Neural cell (in vitro differentiated cells): ENCODE results near the gene GCNT1. TPM values are rescaled to one million over a fixed set of nuclear protein-coding genes. Genes with fewer than 3 reads are reported as not detected.

Source experiments
- H2AFZ ChIP-seq: fragments of 200-600, 300-800 bp; sonication (generic), shearing (Covaris generic); 2 replicates; pipeline ENCODE4 v1.6.0; 2014; ENCODE audit warnings: low read depth, mild to moderate bottlenecking, antibody characterized with exemption, low read length, moderate library complexity
- H3F3A ChIP-seq: fragments of 200-600 bp; shearing (Covaris generic); 2 replicates; pipeline ENCODE4 v1.6.1; 2016; ENCODE audit warnings: mild to moderate bottlenecking, moderate library complexity, mixed read lengths, antibody characterized with exemption, low read length; ENCODE audit not compliant: insufficient read depth, poor library complexity, severe bottlenecking
- H3K27ac ChIP-seq: fragments of 200-600, 300-800 bp; sonication (generic), shearing (Covaris generic); 2 replicates; pipeline ENCODE4 v1.5.1; 2014; ENCODE audit warnings: mild to moderate bottlenecking, low read length, moderate library complexity
- H3K27me3 ChIP-seq: fragments of 300-800, 200-600 bp; sonication (generic), shearing (Covaris generic); 2 replicates; pipeline ENCODE4 v1.6.0; 2014; ENCODE audit warnings: mild to moderate bottlenecking, low read depth, low read length, moderate library complexity; ENCODE audit not compliant: insufficient read depth
- H3K36me3 ChIP-seq: fragments of 300-800, 200-600 bp; sonication (generic), shearing (Covaris generic); 2 replicates; pipeline ENCODE4 v1.5.1; 2014; ENCODE audit warnings: mild to moderate bottlenecking, antibody characterized with exemption, low read length, moderate library complexity; ENCODE audit not compliant: insufficient read depth
- H3K4me2 ChIP-seq: fragments of 300-800, 200-600 bp; sonication (generic), shearing (Covaris generic); 2 replicates; pipeline ENCODE4 v1.6.0; 2014; ENCODE audit warnings: mild to moderate bottlenecking, low read length
- H3K4me3 ChIP-seq: fragments of 300-800, 200-600 bp; sonication (generic), shearing (Covaris generic); 2 replicates; pipeline ENCODE4 v1.5.1; 2014; ENCODE audit warnings: mild to moderate bottlenecking, low read length, moderate library complexity
- H3K79me2 ChIP-seq: fragments of 200-600 bp; shearing (Covaris generic); replicated peaks from 2 replicates; pipeline ENCODE4 v1.6.0; 2014; ENCODE audit warnings: mild to moderate bottlenecking, low read length, moderate library complexity; ENCODE audit not compliant: insufficient read depth
- H3K9ac ChIP-seq: fragments of 300-800, 200-600 bp; sonication (generic), shearing (Covaris generic); 2 replicates; pipeline ENCODE4 v1.6.1; 2016; ENCODE audit warnings: mild to moderate bottlenecking, low read length, mixed read lengths
- H3K9me2 ChIP-seq: fragments of 200-600 bp; shearing (Covaris generic); 2 replicates; pipeline ENCODE4 v1.6.1; 2016; ENCODE audit warnings: mild to moderate bottlenecking, low read length, mixed read lengths; ENCODE audit not compliant: insufficient read depth
- H3K9me3 ChIP-seq: fragments of 200-600, 300-800 bp; sonication (generic), shearing (Covaris generic); 2 replicates; pipeline ENCODE4 v1.6.1; 2016; ENCODE audit warnings: mild to moderate bottlenecking, mixed run types, low read length, moderate library complexity, mixed read lengths
- H4K20me1 ChIP-seq: fragments of 200-600 bp; shearing (Covaris generic); 2 replicates; pipeline ENCODE4 v1.6.1; 2016; ENCODE audit warnings: mild to moderate bottlenecking, mixed run types; ENCODE audit not compliant: insufficient read depth
- CTCF ChIP-seq: fragments of 450-650 bp; IDR thresholded peaks from 2 replicates; pipeline ENCODE4 v1.5.1; 2014; ENCODE audit warnings: antibody characterized with exemption, mild to moderate bottlenecking, moderate library complexity; ENCODE audit not compliant: poor library complexity, severe bottlenecking
- EZH2 ChIP-seq: fragments of 200-600, 300-800 bp; shearing (Covaris generic), sonication (generic); IDR thresholded peaks from 2 replicates; pipeline ENCODE4 v1.6.1; 2014; ENCODE audit warnings: antibody characterized with exemption, low read length, borderline replicate concordance, mild to moderate bottlenecking; ENCODE audit not compliant: insufficient read depth, poor library complexity, severe bottlenecking
- MXI1 ChIP-seq: fragments of 450-650 bp; conservative IDR thresholded peaks from 2 replicates; pipeline ENCODE4 v1.6.1; 2014; ENCODE audit warnings: antibody characterized with exemption, mild to moderate bottlenecking; ENCODE audit not compliant: poor library complexity, severe bottlenecking
- POLR2AphosphoS5 ChIP-seq: IDR thresholded peaks from 2 replicates; pipeline ENCODE4 v1.6.1; 2012
- RAD21 ChIP-seq: fragments of 450-650 bp; conservative IDR thresholded peaks from 2 replicates; pipeline ENCODE4 v1.6.1; 2014; ENCODE audit warnings: antibody characterized with exemption, mild to moderate bottlenecking, moderate library complexity
- SMC3 ChIP-seq: fragments of 450-650 bp; conservative IDR thresholded peaks from 2 replicates; pipeline ENCODE4 v1.6.1; 2014; ENCODE audit warnings: antibody characterized with exemption, mild to moderate bottlenecking, moderate library complexity; ENCODE audit not compliant: poor library complexity
- TAF1 ChIP-seq: IDR thresholded peaks from 2 replicates; pipeline ENCODE4 v1.6.1; 2012; ENCODE audit warnings: low read depth
- polyA plus RNA-seq: library from polyadenylated mRNA; depleted of rRNA; stranded (reverse); fragments of >200 nt; gene quantifications from 2 replicates; pipeline ENCODE4 v1.2.3, GENCODE V29; 2014
- TF ChIP-seq, protein P1 (sequence below): IDR thresholded peaks from 2 replicates; pipeline ENCODE4 v1.6.1; 2012; ENCODE audit warnings: borderline replicate concordance

The GCNT1 gene
- polyA plus RNA-seq, 1 donor from 2014 or later, result 0.22 TPM

GRCh38 chr9:76419782-76420380, 39.1 kb upstream of the GCNT1 start:
- no peak overlapping the region for H3K9ac ChIP-seq
- H4K20me1 ChIP-seq, result no peaks in the 10 kb centered on the region
- no peak overlapping the region for H3K4me2 ChIP-seq

DNA sequence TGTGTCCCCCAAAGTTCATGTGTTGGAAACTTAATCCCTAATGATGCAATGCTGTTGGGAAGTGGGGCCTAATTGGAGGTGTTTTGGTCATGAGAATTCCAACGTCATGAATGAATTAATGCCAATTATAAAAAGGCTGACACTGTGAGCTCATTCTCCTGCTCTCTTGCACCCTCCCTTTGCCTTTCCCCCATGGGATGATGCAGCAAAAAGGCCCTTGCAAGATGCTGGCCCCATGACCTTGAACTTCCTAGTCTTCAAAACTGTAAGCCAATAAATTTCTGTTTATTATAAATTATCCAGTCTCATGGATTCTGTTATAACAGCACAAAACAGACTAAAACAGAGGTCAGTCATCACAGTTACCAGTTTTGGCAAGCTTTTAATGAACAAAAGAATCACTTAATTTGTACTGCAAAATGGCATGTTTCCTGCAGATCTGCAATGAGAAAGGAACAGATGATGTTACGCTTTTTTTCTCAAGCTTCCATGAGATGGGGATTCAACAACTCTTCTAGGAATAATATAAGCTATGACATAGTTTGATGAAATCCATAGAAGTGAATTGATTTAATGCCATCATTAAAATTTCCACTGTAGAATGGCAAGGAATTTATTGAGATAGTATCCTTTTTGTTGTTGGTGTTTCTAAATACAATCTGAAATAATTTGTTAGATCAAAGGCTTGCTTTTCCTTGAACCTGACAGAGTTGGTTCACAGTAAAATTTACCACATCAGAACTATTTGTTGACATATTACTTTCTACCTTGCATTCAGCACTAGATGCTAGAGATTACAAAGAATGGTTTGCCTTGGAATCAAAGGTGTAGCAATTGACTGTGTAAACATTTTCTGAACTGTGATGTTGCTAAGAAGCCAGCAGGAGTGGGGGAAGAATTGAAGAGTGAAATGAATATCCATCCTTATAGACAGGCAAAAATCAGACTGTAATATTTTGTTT, 35.5 kb upstream of the GCNT1 start:
- Histone ChIP-seq H3K79me2 (no peaks in the 10 kb centered on the region), H3K4me3 (no peak overlapping the region), H3K9me2 (no peaks in the 10 kb centered on the region), H4K20me1 (no peaks in the 10 kb centered on the region), H3K36me3 (no peaks in the 10 kb centered on the region), H3K27ac (no peak overlapping the region), H3K9me3 (no peaks in the 10 kb centered on the region), H3K4me2 (no peak overlapping the region), H3K9ac (no peak overlapping the region), H3F3A (no peaks in the 10 kb centered on the region), H2AFZ (no peak overlapping the region), H3K27me3 (no peaks in the 10 kb centered on the region)
- TF ChIP-seq RAD21 (no peak), POLR2AphosphoS5 (no peak), SMC3 (no peak), TAF1 (no peak), EZH2 (no peak), MXI1 (no peak)
- TF ChIP-seq, protein P1, sequence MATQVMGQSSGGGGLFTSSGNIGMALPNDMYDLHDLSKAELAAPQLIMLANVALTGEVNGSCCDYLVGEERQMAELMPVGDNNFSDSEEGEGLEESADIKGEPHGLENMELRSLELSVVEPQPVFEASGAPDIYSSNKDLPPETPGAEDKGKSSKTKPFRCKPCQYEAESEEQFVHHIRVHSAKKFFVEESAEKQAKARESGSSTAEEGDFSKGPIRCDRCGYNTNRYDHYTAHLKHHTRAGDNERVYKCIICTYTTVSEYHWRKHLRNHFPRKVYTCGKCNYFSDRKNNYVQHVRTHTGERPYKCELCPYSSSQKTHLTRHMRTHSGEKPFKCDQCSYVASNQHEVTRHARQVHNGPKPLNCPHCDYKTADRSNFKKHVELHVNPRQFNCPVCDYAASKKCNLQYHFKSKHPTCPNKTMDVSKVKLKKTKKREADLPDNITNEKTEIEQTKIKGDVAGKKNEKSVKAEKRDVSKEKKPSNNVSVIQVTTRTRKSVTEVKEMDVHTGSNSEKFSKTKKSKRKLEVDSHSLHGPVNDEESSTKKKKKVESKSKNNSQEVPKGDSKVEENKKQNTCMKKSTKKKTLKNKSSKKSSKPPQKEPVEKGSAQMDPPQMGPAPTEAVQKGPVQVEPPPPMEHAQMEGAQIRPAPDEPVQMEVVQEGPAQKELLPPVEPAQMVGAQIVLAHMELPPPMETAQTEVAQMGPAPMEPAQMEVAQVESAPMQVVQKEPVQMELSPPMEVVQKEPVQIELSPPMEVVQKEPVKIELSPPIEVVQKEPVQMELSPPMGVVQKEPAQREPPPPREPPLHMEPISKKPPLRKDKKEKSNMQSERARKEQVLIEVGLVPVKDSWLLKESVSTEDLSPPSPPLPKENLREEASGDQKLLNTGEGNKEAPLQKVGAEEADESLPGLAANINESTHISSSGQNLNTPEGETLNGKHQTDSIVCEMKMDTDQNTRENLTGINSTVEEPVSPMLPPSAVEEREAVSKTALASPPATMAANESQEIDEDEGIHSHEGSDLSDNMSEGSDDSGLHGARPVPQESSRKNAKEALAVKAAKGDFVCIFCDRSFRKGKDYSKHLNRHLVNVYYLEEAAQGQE, result no peak

More at GRCh38 chr9:76419782-76420380, 39.1 kb upstream of the GCNT1 start:
- no peak for TF ChIP-seq POLR2AphosphoS5
- no peak for TF ChIP-seq CTCF
- TF ChIP-seq RAD21, result no peak
- no peak for TF ChIP-seq MXI1
- no peak for TF ChIP-seq EZH2
- H3K27me3 ChIP-seq, result no peaks in the 10 kb centered on the region
- no peak overlapping the region for H3K27ac ChIP-seq
- H3K9me2 ChIP-seq, result no peaks in the 10 kb centered on the region
- no peaks in the 10 kb centered on the region for H3K36me3 ChIP-seq
- H3K79me2 ChIP-seq, result no peaks in the 10 kb centered on the region
- no peaks in the 10 kb centered on the region for H3K9me3 ChIP-seq
- no peaks in the 10 kb centered on the region for H3F3A ChIP-seq
- H3K4me3 ChIP-seq, result no peak overlapping the region
- no peak overlapping the region for H2AFZ ChIP-seq
